AG04450 (cell line): ENCODE data around the gene RASL11B. TPM values are rescaled to one million over a fixed set of nuclear protein-coding genes. Genes with fewer than 3 reads are reported as not detected.

Experiments
- CTCF ChIA-PET: fragments of 300-600, 350-600 bp; formaldehyde crosslinking; extraction: SDS; loops from one replicate; lab custom pipeline; 2022; ENCODE audit warnings: antibody characterized with exemption, inconsistent platforms; lab: Charles Lee
- POLR2A ChIA-PET: fragments of 350-600 bp; formaldehyde crosslinking; extraction: SDS; loops from one replicate; lab custom pipeline; 2021; ENCODE audit warnings: antibody characterized with exemption, inconsistent platforms; lab: Yijun Ruan, JAX
- DNase-seq: peaks from one replicate; pipeline ENCODE4 v3.0.0-alpha.2; 2011; ENCODE audit warnings: low read depth, low spot score
- H3K27ac ChIP-seq: one replicate; pipeline ENCODE4 v1.5.1; 2012; ENCODE audit warnings: low read depth, low read length, control low read depth
- H3K27me3 ChIP-seq: one replicate; pipeline ENCODE4 v1.6.0; 2012; ENCODE audit warnings: low read length; ENCODE audit not compliant: control insufficient read depth, insufficient read depth
- H3K4me3 ChIP-seq: 2 replicates; pipeline ENCODE4 v1.5.1; 2011; ENCODE audit warnings: mild to moderate bottlenecking, low read depth, low read length, control low read depth
- H3K9me3 ChIP-seq: 2 replicates; pipeline ENCODE4 v1.5.1; 2012; ENCODE audit warnings: low read length; ENCODE audit not compliant: control insufficient read depth, insufficient read depth
- polyA minus RNA-seq: library from RNA; depleted of rRNA, polyadenylated mRNA; stranded (reverse); fragments of >200 nt; gene quantifications from 2 replicates; pipeline ENCODE4 v1.2.3, GENCODE V29; 2011; rRNA and poly(A)+ RNA removed
- polyA plus RNA-seq: library from polyadenylated mRNA; depleted of rRNA; stranded (reverse); fragments of >200 nt; gene quantifications from 2 replicates; pipeline ENCODE4 v1.2.3, GENCODE V29; 2011; rRNA removed
- TF ChIP-seq, protein P1 (sequence below): IDR thresholded peaks from 2 replicates; pipeline ENCODE4 v1.5.1; 2011; ENCODE audit warnings: low read depth, low read length, control low read depth, inconsistent platforms

RASL11B gene
- polyA plus RNA-seq (4.1 and 4.3 TPM in 2 replicates), polyA minus RNA-seq (3.4 and 3.6 TPM in 2 replicates)

GRCh38 chr4:52861879-52862616 is at the start of gene RASL11B:
Gene RASL11B (plus strand): TSS chr4:52862317. CDS start chr4:52862508, 191 bp downstream.
- peaks cover 31% of the 10 kb centered on the region for H3K27me3 ChIP-seq
- ChIA-PET CTCF (interaction anchor here (0.6 to 1.1 kb wide), 2 partner anchors 121 to 631 kb away, joined by 3 read pairs; no protein-coding TSS in a partner anchor), POLR2A (interaction anchor here (1.0 to 1.4 kb wide), 2 partner anchors 37 kb away, joined by 4 to 7 read pairs; no protein-coding TSS in a partner anchor)
- peaks cover 7% of the 10 kb centered on the region; the same call in 1 of the 2 replicates for H3K9me3 ChIP-seq
- H3K27ac ChIP-seq: no peak within 1 kb of the TSS
- peak within 1 kb of the TSS; percentile 75 for H3K4me3 ChIP-seq
- DNase-seq: no peak
- TF ChIP-seq, protein P1, sequence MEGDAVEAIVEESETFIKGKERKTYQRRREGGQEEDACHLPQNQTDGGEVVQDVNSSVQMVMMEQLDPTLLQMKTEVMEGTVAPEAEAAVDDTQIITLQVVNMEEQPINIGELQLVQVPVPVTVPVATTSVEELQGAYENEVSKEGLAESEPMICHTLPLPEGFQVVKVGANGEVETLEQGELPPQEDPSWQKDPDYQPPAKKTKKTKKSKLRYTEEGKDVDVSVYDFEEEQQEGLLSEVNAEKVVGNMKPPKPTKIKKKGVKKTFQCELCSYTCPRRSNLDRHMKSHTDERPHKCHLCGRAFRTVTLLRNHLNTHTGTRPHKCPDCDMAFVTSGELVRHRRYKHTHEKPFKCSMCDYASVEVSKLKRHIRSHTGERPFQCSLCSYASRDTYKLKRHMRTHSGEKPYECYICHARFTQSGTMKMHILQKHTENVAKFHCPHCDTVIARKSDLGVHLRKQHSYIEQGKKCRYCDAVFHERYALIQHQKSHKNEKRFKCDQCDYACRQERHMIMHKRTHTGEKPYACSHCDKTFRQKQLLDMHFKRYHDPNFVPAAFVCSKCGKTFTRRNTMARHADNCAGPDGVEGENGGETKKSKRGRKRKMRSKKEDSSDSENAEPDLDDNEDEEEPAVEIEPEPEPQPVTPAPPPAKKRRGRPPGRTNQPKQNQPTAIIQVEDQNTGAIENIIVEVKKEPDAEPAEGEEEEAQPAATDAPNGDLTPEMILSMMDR: no peak

- CTCF ChIA-PET: interaction anchor here (0.7 kb wide), 1 partner anchor 98 kb away, joined by 3 read pairs; no protein-coding TSS in a partner anchor
- H3K27me3 ChIP-seq: no peaks in the 10 kb centered on the region
- no peak for DNase-seq
Observed at GRCh38 chr4:52813546-52813945, 48.6 kb upstream of the RASL11B start.

GRCh38 chr4:52822583-52822971 is 39.5 kb upstream of the RASL11B start:
- POLR2A ChIA-PET: interaction anchor here (0.5 to 1.4 kb wide), 4 partner anchors 70 to 153 kb away, joined by 3 to 6 read pairs (median 5); no protein-coding TSS in a partner anchor
- Histone ChIP-seq H3K27me3 (no peaks in the 10 kb centered on the region), H3K4me3 (no peak overlapping the region), H3K27ac (no peak overlapping the region), H3K9me3 (no peaks in the 10 kb centered on the region)
- DNase-seq: peak; percentile 64
- CTCF ChIA-PET: interaction anchor here (0.9 to 1.8 kb wide), 2 partner anchors 151 to 160 kb away, joined by 3 to 5 read pairs; no protein-coding TSS in a partner anchor
- TF ChIP-seq, protein P1: no peak

More at GRCh38 chr4:52813546-52813945, 48.6 kb upstream of the RASL11B start:
- TF ChIP-seq, protein P1: no peak
- POLR2A ChIA-PET: interaction anchor here (1.1 kb wide), 1 partner anchor 11 kb away, joined by 4 read pairs; no protein-coding TSS in a partner anchor
- Histone ChIP-seq H3K9me3 (no peaks in the 10 kb centered on the region), H3K27ac (no peak overlapping the region), H3K4me3 (no peak overlapping the region)

- TF ChIP-seq, protein P1: no peak
- ChIA-PET POLR2A (interaction anchor here (0.5 to 1.4 kb wide), 4 partner anchors 69 to 154 kb away, joined by 3 to 6 read pairs (median 5); no protein-coding TSS in a partner anchor), CTCF (interaction anchor here (0.6 to 1.8 kb wide), 4 partner anchors 30 to 179 kb away, joined by 3 to 10 read pairs (median 4); no protein-coding TSS in a partner anchor)
Observed at GRCh38 chr4:52822972-52823701, 39.0 kb upstream of the RASL11B start.

More at GRCh38 chr4:52822972-52823701, 39.0 kb upstream of the RASL11B start:
- Histone ChIP-seq H3K27me3 (no peaks in the 10 kb centered on the region), H3K27ac (no peak overlapping the region), H3K9me3 (no peaks in the 10 kb centered on the region), H3K4me3 (no peak overlapping the region)
- peak; percentile 48 for DNase-seq
